Stomach (tissue), 4 donors: ENCODE results near the gene CEMIP.

ENCODE experiments used
- POLR2A ChIP-seq, 4 donors: fragments of 450-650 bp; IDR thresholded peaks; one replicate each; pipeline ENCODE4 v1.6.1; 2016; ENCODE audit warnings: antibody characterized with exemption in 4 of 4, control low read depth in 2 of 4, mild to moderate bottlenecking in 1 of 4, moderate library complexity in 1 of 4
- POLR2AphosphoS5 ChIP-seq, 3 donors: sonication (generic); formaldehyde crosslinking; IDR thresholded peaks; one replicate each; pipeline ENCODE4 v1.6.1; 2016; ENCODE audit warnings: antibody characterized with exemption in 3 of 3
- TF ChIP-seq, protein P1 (sequence below), 7 experiments: fragments of 450-650 bp in 4 of 7; fragments of 200-600 bp in 3 of 7; sonication (generic) in 3 of 7; IDR thresholded peaks; one replicate each; pipeline ENCODE4 v1.5.1; 2016 to 2019; ENCODE audit warnings: antibody characterized with exemption in 7 of 7, control low read depth in 2 of 7, mild to moderate bottlenecking in 1 of 7

DNA sequence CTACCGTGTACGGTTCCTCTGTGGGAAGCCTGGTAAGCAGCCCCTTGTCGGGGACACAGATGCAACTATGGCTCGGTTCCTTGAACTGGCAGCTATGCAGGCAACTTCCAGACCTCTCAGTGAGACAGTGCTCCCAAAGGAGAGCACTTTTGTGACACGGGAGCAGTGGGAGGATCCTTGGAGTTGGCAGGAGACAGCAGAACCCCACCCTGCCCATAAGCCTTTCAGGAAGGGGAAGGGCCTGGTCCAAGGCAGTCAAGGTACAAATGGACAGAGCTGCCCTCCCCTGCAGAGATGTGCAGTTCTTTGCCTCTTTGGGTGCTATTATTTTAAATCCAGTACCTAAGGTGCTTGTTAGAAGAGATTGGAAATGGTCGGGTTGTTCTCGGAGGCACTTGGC is 115.9 kb downstream of the CEMIP start:
- TF ChIP-seq, protein P1, sequence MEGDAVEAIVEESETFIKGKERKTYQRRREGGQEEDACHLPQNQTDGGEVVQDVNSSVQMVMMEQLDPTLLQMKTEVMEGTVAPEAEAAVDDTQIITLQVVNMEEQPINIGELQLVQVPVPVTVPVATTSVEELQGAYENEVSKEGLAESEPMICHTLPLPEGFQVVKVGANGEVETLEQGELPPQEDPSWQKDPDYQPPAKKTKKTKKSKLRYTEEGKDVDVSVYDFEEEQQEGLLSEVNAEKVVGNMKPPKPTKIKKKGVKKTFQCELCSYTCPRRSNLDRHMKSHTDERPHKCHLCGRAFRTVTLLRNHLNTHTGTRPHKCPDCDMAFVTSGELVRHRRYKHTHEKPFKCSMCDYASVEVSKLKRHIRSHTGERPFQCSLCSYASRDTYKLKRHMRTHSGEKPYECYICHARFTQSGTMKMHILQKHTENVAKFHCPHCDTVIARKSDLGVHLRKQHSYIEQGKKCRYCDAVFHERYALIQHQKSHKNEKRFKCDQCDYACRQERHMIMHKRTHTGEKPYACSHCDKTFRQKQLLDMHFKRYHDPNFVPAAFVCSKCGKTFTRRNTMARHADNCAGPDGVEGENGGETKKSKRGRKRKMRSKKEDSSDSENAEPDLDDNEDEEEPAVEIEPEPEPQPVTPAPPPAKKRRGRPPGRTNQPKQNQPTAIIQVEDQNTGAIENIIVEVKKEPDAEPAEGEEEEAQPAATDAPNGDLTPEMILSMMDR (IDR thresholded peaks at IDR 0.05) = no peak
- no peak for TF ChIP-seq POLR2A (IDR thresholded peaks at IDR 0.05)
- no peak for TF ChIP-seq POLR2AphosphoS5 (IDR thresholded peaks at IDR 0.05)
